ENCODE results near the gene ZNF205.
"Not testable (repeated sequence)": the region's sequence is repeated elsewhere in the genome, so short reads cannot be mapped to it uniquely, and the experiment has no call there.

Gene ZNF205

DNA sequence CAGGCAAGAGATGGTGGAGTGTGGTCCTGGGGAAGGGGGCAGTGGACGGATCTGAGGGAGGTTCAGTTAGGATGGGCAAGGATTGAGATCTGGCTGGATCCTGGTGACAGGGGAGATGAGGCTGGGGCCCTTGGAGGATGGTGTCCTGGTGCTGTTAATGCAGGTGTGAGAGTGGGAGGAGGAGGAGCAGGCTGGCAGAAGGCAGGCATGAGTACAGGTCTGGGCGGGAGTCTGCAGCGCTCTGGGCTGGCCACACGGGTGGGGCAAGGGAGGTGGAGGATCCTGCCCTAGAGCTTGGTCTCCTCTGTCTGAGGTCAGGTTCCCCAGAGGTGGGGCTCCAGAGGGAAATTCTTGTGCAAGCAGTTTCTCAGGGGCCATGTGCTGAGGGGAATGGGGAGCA is 40.2 kb upstream of the ZNF205 start:
- peaks cover 7 to 14% of the 10 kb centered on the region in 2 donors for H3K4me1 ChIP-seq (ENCODE audit: control insufficient read depth in 2 of 2, insufficient read depth in 2 of 2, low read length in 2 of 2)
- H3K27me3 ChIP-seq (ENCODE audit: control insufficient read depth in 2 of 2, insufficient read depth in 2 of 2, low read length in 2 of 2); H3K9ac ChIP-seq (ENCODE audit: low read depth in 1 of 2, low read length in 2 of 2); H3K4me3 ChIP-seq (ENCODE audit: low read length in 2 of 2); H3K9me3 ChIP-seq (ENCODE audit: control insufficient read depth in 2 of 2, low read length in 2 of 2); H3K27ac ChIP-seq (ENCODE audit: low read depth in 2 of 2, low read length in 2 of 2); H3K36me3 ChIP-seq (ENCODE audit: control insufficient read depth in 2 of 2, insufficient read depth in 2 of 2, low read length in 2 of 2): not testable (repeated sequence)

- H3K36me3 ChIP-seq (ENCODE audit: control insufficient read depth in 2 of 2, insufficient read depth in 2 of 2, low read length in 2 of 2); H3K27ac ChIP-seq (ENCODE audit: low read depth in 2 of 2, low read length in 2 of 2); H3K4me3 ChIP-seq (ENCODE audit: low read length in 2 of 2); H3K9ac ChIP-seq (ENCODE audit: low read depth in 1 of 2, low read length in 2 of 2); H3K9me3 ChIP-seq (ENCODE audit: control insufficient read depth in 2 of 2, low read length in 2 of 2); H3K27me3 ChIP-seq (ENCODE audit: control insufficient read depth in 2 of 2, insufficient read depth in 2 of 2, low read length in 2 of 2): not testable (repeated sequence)
- peaks cover 8 to 14% of the 10 kb centered on the region in 2 donors for H3K4me1 ChIP-seq (ENCODE audit: control insufficient read depth in 2 of 2, insufficient read depth in 2 of 2, low read length in 2 of 2)
Observed at GRCh38 chr16:3072576-3073263, 39.7 kb upstream of the ZNF205 start.

DNA sequence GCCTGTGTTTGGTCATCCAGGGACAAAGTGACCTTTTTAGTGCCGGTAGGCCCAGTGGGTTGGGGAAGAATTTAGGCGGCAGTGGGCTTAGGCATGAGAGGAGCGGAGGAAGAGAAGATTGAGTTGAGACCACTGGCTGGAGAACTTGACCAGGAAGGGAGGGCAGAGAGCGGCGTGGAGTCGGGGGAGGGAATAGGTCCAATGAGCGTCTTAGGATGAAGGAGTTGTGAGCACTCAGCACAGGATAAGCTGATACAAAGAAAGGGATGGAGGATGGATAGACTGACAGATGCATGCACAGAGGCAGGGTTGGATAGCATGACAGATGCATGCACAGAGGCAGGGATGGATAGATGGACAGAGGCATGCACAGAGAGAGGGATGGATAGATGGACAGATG is 38.9 kb upstream of the ZNF205 start:
- peak overlapping the region in 1 of 2 donors; percentile 54 for H3K4me3 ChIP-seq (ENCODE audit: low read length in 2 of 2)
- H3K27me3 ChIP-seq (ENCODE audit: control insufficient read depth in 2 of 2, insufficient read depth in 2 of 2, low read length in 2 of 2) = peaks cover 0 to 1% of the 10 kb centered on the region in 2 donors
- H3K9ac ChIP-seq (ENCODE audit: low read depth in 1 of 2, low read length in 2 of 2) = no peak overlapping the region
- H3K27ac ChIP-seq (ENCODE audit: low read depth in 2 of 2, low read length in 2 of 2) = peak overlapping the region in 1 of 2 donors; percentile 27
- no peaks in the 10 kb centered on the region for H3K9me3 ChIP-seq (ENCODE audit: control insufficient read depth in 2 of 2, low read length in 2 of 2)
- H3K36me3 ChIP-seq (ENCODE audit: control insufficient read depth in 2 of 2, insufficient read depth in 2 of 2, low read length in 2 of 2) = peaks cover 0 to 3% of the 10 kb centered on the region in 2 donors
- H3K4me1 ChIP-seq (ENCODE audit: control insufficient read depth in 2 of 2, insufficient read depth in 2 of 2, low read length in 2 of 2) = peaks cover 9 to 10% of the 10 kb centered on the region in 2 donors

GRCh38 chr16:3074860-3075522 is 37.4 kb upstream of the ZNF205 start:
- Histone ChIP-seq H3K27ac (ENCODE audit: low read depth in 2 of 2, low read length in 2 of 2) (peak overlapping the region; percentile 46 to 54), H3K4me3 (ENCODE audit: low read length in 2 of 2) (peak overlapping the region in 1 of 2 donors; percentile 1), H3K9ac (ENCODE audit: low read depth in 1 of 2, low read length in 2 of 2) (no peak overlapping the region), H3K27me3 (ENCODE audit: control insufficient read depth in 2 of 2, insufficient read depth in 2 of 2, low read length in 2 of 2) (peaks cover 0 to 1% of the 10 kb centered on the region in 2 donors), H3K9me3 (ENCODE audit: control insufficient read depth in 2 of 2, low read length in 2 of 2) (no peaks in the 10 kb centered on the region), H3K4me1 (ENCODE audit: control insufficient read depth in 2 of 2, insufficient read depth in 2 of 2, low read length in 2 of 2) (peaks cover 9% of the 10 kb centered on the region in 2 donors), H3K36me3 (ENCODE audit: control insufficient read depth in 2 of 2, insufficient read depth in 2 of 2, low read length in 2 of 2) (no peaks in the 10 kb centered on the region)

DNA sequence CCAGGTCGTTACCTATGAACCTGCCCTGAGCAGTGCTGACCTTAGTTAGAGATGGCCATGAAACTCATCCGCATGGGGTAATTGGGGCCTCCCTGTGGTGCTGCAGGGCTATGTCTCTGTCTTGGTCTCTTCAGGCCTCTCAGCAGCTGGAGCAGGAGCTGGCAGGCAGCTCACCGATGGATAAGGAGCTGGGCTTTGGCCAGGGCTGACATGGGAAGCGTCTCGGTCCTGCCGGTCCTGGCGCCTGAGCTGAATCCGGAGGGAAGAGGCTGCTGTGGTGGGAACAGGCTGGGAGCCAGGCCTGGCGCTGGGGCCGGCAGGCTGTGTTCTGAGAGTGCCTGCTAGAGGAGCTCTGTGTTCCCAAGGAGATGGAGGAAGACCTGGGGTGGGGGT is 36.9 kb upstream of the ZNF205 start:
- no peaks in the 10 kb centered on the region for H3K9me3 ChIP-seq (ENCODE audit: control insufficient read depth in 2 of 2, low read length in 2 of 2)
- peaks cover 0 to 1% of the 10 kb centered on the region in 2 donors for H3K27me3 ChIP-seq (ENCODE audit: control insufficient read depth in 2 of 2, insufficient read depth in 2 of 2, low read length in 2 of 2)
- peak overlapping the region in 1 of 2 donors; percentile 1 for H3K4me3 ChIP-seq (ENCODE audit: low read length in 2 of 2)
- peaks cover 9% of the 10 kb centered on the region in 2 donors for H3K4me1 ChIP-seq (ENCODE audit: control insufficient read depth in 2 of 2, insufficient read depth in 2 of 2, low read length in 2 of 2)
- H3K9ac ChIP-seq (ENCODE audit: low read depth in 1 of 2, low read length in 2 of 2) = no peak overlapping the region
- peak overlapping the region; percentile 46 to 54 for H3K27ac ChIP-seq (ENCODE audit: low read depth in 2 of 2, low read length in 2 of 2)
- no peaks in the 10 kb centered on the region for H3K36me3 ChIP-seq (ENCODE audit: control insufficient read depth in 2 of 2, insufficient read depth in 2 of 2, low read length in 2 of 2)

DNA sequence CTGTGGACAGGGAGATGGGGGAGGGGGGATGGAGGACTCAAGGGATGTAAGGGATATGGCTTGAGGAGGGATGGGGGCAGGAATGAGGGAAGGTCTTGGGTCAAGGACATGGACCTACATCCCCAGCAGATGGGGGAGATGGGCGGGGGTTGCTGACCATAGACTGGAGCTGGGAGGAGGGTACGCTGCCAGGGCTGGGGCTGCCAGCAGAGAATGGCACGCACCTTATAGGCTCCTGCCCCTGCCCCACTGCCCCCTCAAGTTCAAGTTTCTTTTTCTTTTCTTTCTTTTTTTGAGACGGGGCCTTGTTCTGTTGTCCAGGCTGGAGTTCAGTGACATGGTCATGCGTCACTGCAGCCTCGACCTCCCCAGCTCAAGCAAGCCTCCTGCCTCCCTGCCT is 36.4 kb upstream of the ZNF205 start:
- not testable (repeated sequence) for H3K4me3 ChIP-seq (ENCODE audit: low read length in 2 of 2); H3K27me3 ChIP-seq (ENCODE audit: control insufficient read depth in 2 of 2, insufficient read depth in 2 of 2, low read length in 2 of 2); H3K9ac ChIP-seq (ENCODE audit: low read depth in 1 of 2, low read length in 2 of 2); H3K36me3 ChIP-seq (ENCODE audit: control insufficient read depth in 2 of 2, insufficient read depth in 2 of 2, low read length in 2 of 2); H3K9me3 ChIP-seq (ENCODE audit: control insufficient read depth in 2 of 2, low read length in 2 of 2); H3K4me1 ChIP-seq (ENCODE audit: control insufficient read depth in 2 of 2, insufficient read depth in 2 of 2, low read length in 2 of 2)
- peak overlapping the region in 1 of 2 donors; percentile 54 for H3K27ac ChIP-seq (ENCODE audit: low read depth in 2 of 2, low read length in 2 of 2)

DNA sequence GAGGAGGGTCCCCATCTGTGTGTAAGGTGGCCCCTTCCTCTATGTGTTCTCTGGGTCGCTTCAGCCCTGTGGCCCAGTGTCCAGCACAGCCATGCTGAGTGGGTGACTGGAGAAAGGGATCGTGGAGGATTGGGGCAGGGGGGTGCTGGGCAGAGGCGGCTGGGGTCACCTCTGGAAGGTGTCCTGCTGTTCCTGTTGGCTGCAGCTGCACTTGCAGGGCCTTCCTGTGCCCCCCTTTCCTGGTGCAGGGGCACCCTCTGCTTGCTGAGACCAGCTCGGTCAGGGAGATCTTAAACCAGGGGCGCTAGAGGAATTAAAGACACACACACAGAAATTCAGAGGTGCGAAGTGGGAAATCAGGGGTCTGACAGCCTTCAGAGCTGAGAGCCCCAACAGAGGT is 35.8 kb upstream of the ZNF205 start:
- Histone ChIP-seq H3K4me1 (ENCODE audit: control insufficient read depth in 2 of 2, insufficient read depth in 2 of 2, low read length in 2 of 2) (peaks cover 9% of the 10 kb centered on the region in 2 donors), H3K36me3 (ENCODE audit: control insufficient read depth in 2 of 2, insufficient read depth in 2 of 2, low read length in 2 of 2) (no peaks in the 10 kb centered on the region)

DNA sequence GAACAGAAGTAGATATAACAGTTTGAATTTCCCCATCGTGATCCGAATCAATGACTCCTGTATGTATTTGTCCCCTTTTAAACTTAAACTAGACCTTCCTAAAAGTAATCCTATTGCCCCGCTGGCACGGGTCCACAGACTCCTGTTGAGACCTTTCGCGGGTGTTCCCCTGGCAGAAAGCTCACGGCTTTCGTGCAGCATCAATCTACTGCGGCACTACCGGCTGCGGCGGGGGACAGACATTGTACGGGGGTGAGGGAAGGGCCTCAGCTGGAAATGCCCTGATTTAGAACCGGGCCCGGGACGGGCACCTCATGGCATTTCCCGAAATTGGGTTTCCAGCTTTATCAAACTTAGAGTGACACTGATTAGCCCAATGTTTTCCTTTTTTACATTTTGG is 32.4 kb upstream of the ZNF205 start:
- no peaks in the 10 kb centered on the region for H3K9me3 ChIP-seq (ENCODE audit: control insufficient read depth in 2 of 2, low read length in 2 of 2)
- H3K4me1 ChIP-seq (ENCODE audit: control insufficient read depth in 2 of 2, insufficient read depth in 2 of 2, low read length in 2 of 2) = peaks cover 0 to 5% of the 10 kb centered on the region in 2 donors
- no peak overlapping the region for H3K27ac ChIP-seq (ENCODE audit: low read depth in 2 of 2, low read length in 2 of 2)
- no peak overlapping the region for H3K4me3 ChIP-seq (ENCODE audit: low read length in 2 of 2)
- no peak overlapping the region for H3K9ac ChIP-seq (ENCODE audit: low read depth in 1 of 2, low read length in 2 of 2)
- no peaks in the 10 kb centered on the region for H3K36me3 ChIP-seq (ENCODE audit: control insufficient read depth in 2 of 2, insufficient read depth in 2 of 2, low read length in 2 of 2)
- H3K27me3 ChIP-seq (ENCODE audit: control insufficient read depth in 2 of 2, insufficient read depth in 2 of 2, low read length in 2 of 2) = no peaks in the 10 kb centered on the region

More for the DNA sequence above, 35.8 kb upstream of the ZNF205 start:
- Histone ChIP-seq H3K27ac (ENCODE audit: low read depth in 2 of 2, low read length in 2 of 2) (peak overlapping the region in 1 of 2 donors; percentile 54), H3K9ac (ENCODE audit: low read depth in 1 of 2, low read length in 2 of 2) (no peak overlapping the region), H3K27me3 (ENCODE audit: control insufficient read depth in 2 of 2, insufficient read depth in 2 of 2, low read length in 2 of 2) (peaks cover 0 to 1% of the 10 kb centered on the region in 2 donors), H3K4me3 (ENCODE audit: low read length in 2 of 2) (no peak overlapping the region), H3K9me3 (ENCODE audit: control insufficient read depth in 2 of 2, low read length in 2 of 2) (no peaks in the 10 kb centered on the region)

DNA sequence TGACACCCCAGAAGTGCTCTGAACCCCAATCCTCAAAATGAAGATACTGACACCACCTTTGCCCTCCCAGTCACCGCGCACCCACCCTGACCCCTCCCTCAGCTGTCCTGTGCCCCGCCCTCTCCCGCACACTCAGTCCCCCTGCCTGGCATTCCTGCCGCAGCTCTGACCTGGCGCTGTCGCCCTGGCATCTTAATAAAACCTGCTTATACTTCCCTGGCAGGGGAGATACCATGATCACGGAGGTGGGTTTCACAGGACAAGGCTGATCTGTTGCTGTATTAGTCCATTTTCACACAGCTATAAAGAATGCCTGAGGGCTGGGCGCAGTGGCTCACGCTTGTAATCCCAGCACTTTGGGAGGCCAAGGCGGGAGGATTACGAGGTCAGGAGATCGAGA is 30.4 kb upstream of the ZNF205 start:
- not testable (repeated sequence) for H3K27ac ChIP-seq (ENCODE audit: low read depth in 2 of 2, low read length in 2 of 2)

DNA sequence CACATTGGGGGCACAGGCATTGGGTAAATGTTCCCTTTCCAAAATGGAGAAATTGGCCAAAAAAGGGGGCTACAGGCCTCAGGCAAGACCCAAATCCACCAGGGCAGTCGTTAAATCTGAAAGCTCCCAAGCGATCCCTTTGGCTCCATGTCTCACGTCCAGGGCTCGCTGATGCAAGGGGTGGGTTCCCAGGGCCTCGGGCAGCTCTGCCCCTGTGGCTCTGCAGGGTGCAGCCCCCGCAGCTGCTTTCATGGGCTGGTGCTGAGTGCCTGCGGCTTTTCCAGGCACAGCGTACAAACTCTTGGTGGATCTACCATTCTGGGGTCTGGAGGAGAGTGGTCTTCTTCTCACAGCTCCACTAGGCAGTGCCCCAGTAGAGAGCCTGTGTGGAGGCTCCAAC is 29.0 kb upstream of the ZNF205 start:
- not testable (repeated sequence) for H3K27me3 ChIP-seq (ENCODE audit: control insufficient read depth in 2 of 2, insufficient read depth in 2 of 2, low read length in 2 of 2); H3K27ac ChIP-seq (ENCODE audit: low read depth in 2 of 2, low read length in 2 of 2); H3K4me3 ChIP-seq (ENCODE audit: low read length in 2 of 2); H3K9me3 ChIP-seq (ENCODE audit: control insufficient read depth in 2 of 2, low read length in 2 of 2); H3K36me3 ChIP-seq (ENCODE audit: control insufficient read depth in 2 of 2, insufficient read depth in 2 of 2, low read length in 2 of 2); H3K9ac ChIP-seq (ENCODE audit: low read depth in 1 of 2, low read length in 2 of 2)
- peaks cover 0 to 13% of the 10 kb centered on the region in 2 donors for H3K4me1 ChIP-seq (ENCODE audit: control insufficient read depth in 2 of 2, insufficient read depth in 2 of 2, low read length in 2 of 2)

More for the DNA sequence above, 30.4 kb upstream of the ZNF205 start:
- H3K4me3 ChIP-seq (ENCODE audit: low read length in 2 of 2); H3K9ac ChIP-seq (ENCODE audit: low read depth in 1 of 2, low read length in 2 of 2); H3K4me1 ChIP-seq (ENCODE audit: control insufficient read depth in 2 of 2, insufficient read depth in 2 of 2, low read length in 2 of 2); H3K9me3 ChIP-seq (ENCODE audit: control insufficient read depth in 2 of 2, low read length in 2 of 2); H3K27me3 ChIP-seq (ENCODE audit: control insufficient read depth in 2 of 2, insufficient read depth in 2 of 2, low read length in 2 of 2); H3K36me3 ChIP-seq (ENCODE audit: control insufficient read depth in 2 of 2, insufficient read depth in 2 of 2, low read length in 2 of 2): not testable (repeated sequence)
